Endothelial cell of umbilical vein (primary cell): Measurements from ENCODE around the gene RANGRF.

Experiments
- CTCF ChIP-seq, 2 donors: IDR thresholded peaks; 1 replicate in 1 of 2; 2 replicates in 1 of 2; pipeline ENCODE4 v1.5.1; 2011; ENCODE audit warnings: low read length in 2 of 2, mild to moderate bottlenecking in 2 of 2, moderate library complexity in 2 of 2, control low read depth in 1 of 2, inconsistent platforms in 1 of 2, low read depth in 1 of 2; ENCODE audit not compliant: insufficient read depth in 1 of 2; ENCODE audit errors: extremely low read depth in 1 of 2
- EZH2 ChIP-seq: IDR thresholded peaks from 2 replicates; pipeline ENCODE4 v1.6.1; 2012; ENCODE audit warnings: borderline replicate concordance, low read depth, mild to moderate bottlenecking, moderate library complexity, low read length, inconsistent platforms; ENCODE audit not compliant: severe bottlenecking
- FOS ChIP-seq: IDR thresholded peaks from 2 replicates; pipeline ENCODE4 v1.6.1; 2011; ENCODE audit warnings: mild to moderate bottlenecking, low read length, moderate library complexity, borderline replicate concordance; ENCODE audit not compliant: insufficient read depth
- GATA2 ChIP-seq: IDR thresholded peaks from 2 replicates; pipeline ENCODE4 v1.7.0; 2011; ENCODE audit warnings: low read depth, mild to moderate bottlenecking, moderate library complexity, mixed read lengths, low read length; ENCODE audit not compliant: insufficient read length, insufficient read depth
- JUN ChIP-seq: IDR thresholded peaks from 2 replicates; pipeline ENCODE4 v1.6.1; 2011; ENCODE audit warnings: borderline replicate concordance, low read depth; ENCODE audit not compliant: insufficient read length, insufficient read depth
- MYC ChIP-seq: IDR thresholded peaks from one replicate; pipeline ENCODE4 v1.6.1; 2011; ENCODE audit warnings: mild to moderate bottlenecking, low read depth, low read length
- POLR2A ChIP-seq: IDR thresholded peaks from 2 replicates; pipeline ENCODE4 v1.6.1; 2012; ENCODE audit warnings: low read depth, mild to moderate bottlenecking, control low read depth, low read length
- POLR2AphosphoS5 ChIP-seq: IDR thresholded peaks from 2 replicates; pipeline ENCODE4 v1.6.1; 2012; ENCODE audit warnings: low read depth, mild to moderate bottlenecking, control low read depth, low read length, moderate library complexity; ENCODE audit not compliant: insufficient read depth
- TF ChIP-seq, protein P1 (sequence below): IDR thresholded peaks from 2 replicates; pipeline ENCODE4 v1.6.1; 2011; ENCODE audit not compliant: insufficient read depth, insufficient read length

GRCh38 chr17:8311131-8311790, 22.8 kb downstream of the RANGRF start:
- TF ChIP-seq POLR2A (no peak), CTCF (IDR thresholded peaks at IDR 0.05; ENCODE audit: extremely low read depth in 1 of 2, insufficient read depth in 1 of 2, low read depth in 1 of 2, low read length in 2 of 2) (no peak), EZH2 (no peak), GATA2 (no peak), MYC (no peak), JUN (no peak), POLR2AphosphoS5 (peak; percentile 53), FOS (no peak)
- TF ChIP-seq, protein P1, sequence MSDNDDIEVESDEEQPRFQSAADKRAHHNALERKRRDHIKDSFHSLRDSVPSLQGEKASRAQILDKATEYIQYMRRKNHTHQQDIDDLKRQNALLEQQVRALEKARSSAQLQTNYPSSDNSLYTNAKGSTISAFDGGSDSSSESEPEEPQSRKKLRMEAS: no peak
